Smooth muscle cell (in vitro differentiated cells): ENCODE measurements around the gene PSMD12. TPM values are rescaled to one million over a fixed set of nuclear protein-coding genes. Genes with fewer than 3 reads are reported as not detected.

Source experiments
- DNase-seq: peaks from one replicate; lab custom pipeline; 2025; ENCODE audit not compliant: unreplicated experiment; lab: John Stamatoyannopoulos, UW
- H2AFZ ChIP-seq: fragments of 200-600 bp; sonication (generic); 2 replicates; pipeline ENCODE4 v1.6.0; 2016; ENCODE audit warnings: antibody characterized with exemption, low read depth, mild to moderate bottlenecking
- H3F3A ChIP-seq: fragments of 200-600 bp; sonication (generic); 2 replicates; pipeline ENCODE4 v1.6.0; 2017; ENCODE audit warnings: antibody characterized with exemption, low read depth
- H3K27ac ChIP-seq: fragments of 200-600 bp; sonication (generic); 2 replicates; pipeline ENCODE4 v1.5.1; 2016; ENCODE audit warnings: low read depth, mild to moderate bottlenecking
- H3K27me3 ChIP-seq: fragments of 200-600 bp; sonication (generic); 2 replicates; pipeline ENCODE4 v1.6.1; 2016; ENCODE audit warnings: low read depth, mild to moderate bottlenecking
- H3K36me3 ChIP-seq: fragments of 200-600 bp; sonication (generic); 2 replicates; pipeline ENCODE4 v1.5.1; 2016; ENCODE audit warnings: low read depth
- H3K4me1 ChIP-seq: fragments of 200-600 bp; sonication (generic); 2 replicates; pipeline ENCODE4 v1.5.1; 2016; ENCODE audit warnings: low read depth
- H3K4me2 ChIP-seq: fragments of 200-600 bp; sonication (generic); 2 replicates; pipeline ENCODE4 v1.6.0; 2016; ENCODE audit warnings: mild to moderate bottlenecking
- H3K4me3 ChIP-seq: fragments of 200-600 bp; sonication (generic); 2 replicates; pipeline ENCODE4 v1.5.1; 2016; ENCODE audit warnings: mild to moderate bottlenecking
- H3K79me2 ChIP-seq: fragments of 200-600 bp; sonication (generic); 2 replicates; pipeline ENCODE4 v1.6.0; 2016; ENCODE audit warnings: low read depth, mild to moderate bottlenecking
- H3K9ac ChIP-seq: fragments of 200-600 bp; sonication (generic); 2 replicates; pipeline ENCODE4 v1.6.0; 2016; ENCODE audit warnings: low read depth
- H3K9me3 ChIP-seq: fragments of 200-600 bp; sonication (generic); replicated peaks from 2 replicates; pipeline ENCODE4 v1.5.1; 2016; ENCODE audit warnings: low read depth
- H4K20me1 ChIP-seq: fragments of 200-600 bp; sonication (generic); 2 replicates; pipeline ENCODE4 v1.6.0; 2016; ENCODE audit warnings: low read depth
- CTCF ChIP-seq: fragments of 200-600 bp; sonication (generic); IDR thresholded peaks from 2 replicates; pipeline ENCODE4 v1.5.1; 2017; ENCODE audit warnings: borderline replicate concordance, mild to moderate bottlenecking, antibody characterized with exemption; ENCODE audit not compliant: insufficient read depth, poor library complexity, severe bottlenecking
- WGBS: methylation state at CpG from one replicate; pipeline ENCODE4 v1.1.7; 2016; ENCODE audit warnings: low lambda C conversion rate; 5-methylcytosine and 5-hydroxymethylcytosine counted together
- polyA plus RNA-seq: library from polyadenylated mRNA; unstranded; fragments of >200 nt; fragmentation: Nextera tagmentation; extraction: Ambion mirVana; gene quantifications from 2 replicates; pipeline ENCODE4 v1.2.1, GENCODE V29; 2016
- total RNA-seq: library from RNA; depleted of rRNA; stranded (reverse); fragments of >200 nt; gene quantifications from 2 replicates; pipeline ENCODE4 v1.2.3, GENCODE V29; 2014

PSMD12 gene
- total and polyA plus RNA-seq, 2 experiments from 2014 or later: 34.7 to 51.7 TPM

GRCh38 chr17:67376415-67376736 lies 10.0 kb upstream of the PSMD12 start:
- peak overlapping the region; percentile 94 for H3K4me2 ChIP-seq
- H3K9ac ChIP-seq: peak overlapping the region; percentile 59
- no peaks in the 10 kb centered on the region for H3K36me3 ChIP-seq
- no peak for TF ChIP-seq CTCF
- H3K79me2 ChIP-seq: peaks cover 4% of the 10 kb centered on the region
- peak overlapping the region; percentile 93 for H2AFZ ChIP-seq
- H3K4me1 ChIP-seq: peaks cover 7% of the 10 kb centered on the region
- H4K20me1 ChIP-seq: no peaks in the 10 kb centered on the region
- H3K9me3 ChIP-seq: no peaks in the 10 kb centered on the region
- H3K4me3 ChIP-seq: peak overlapping the region; percentile 71
- H3F3A ChIP-seq: peaks cover 7% of the 10 kb centered on the region
- WGBS: 36% methylated on average over 6 of the region's 6 CpGs
- H3K27ac ChIP-seq: peak overlapping the region; percentile 73
- DNase-seq: no peak
- H3K27me3 ChIP-seq: no peaks in the 10 kb centered on the region

GRCh38 chr17:67375716-67376115 lies 9.3 kb upstream of the PSMD12 start:
- no peaks in the 10 kb centered on the region for H3K27me3 ChIP-seq
- H3F3A ChIP-seq: peaks cover 7% of the 10 kb centered on the region
- H3K4me3 ChIP-seq: no peak overlapping the region
- H2AFZ ChIP-seq: no peak overlapping the region
- no peaks in the 10 kb centered on the region for H3K9me3 ChIP-seq
- H3K9ac ChIP-seq: no peak overlapping the region
- H3K4me1 ChIP-seq: peaks cover 7% of the 10 kb centered on the region
- 91% methylated on average over 6 of the region's 6 CpGs for WGBS
- no peak overlapping the region for H3K4me2 ChIP-seq
- TF ChIP-seq CTCF: no peak
- H3K36me3 ChIP-seq: no peaks in the 10 kb centered on the region
- H3K79me2 ChIP-seq: peaks cover 4% of the 10 kb centered on the region
- DNase-seq: no peak
- H3K27ac ChIP-seq: no peak overlapping the region
- no peaks in the 10 kb centered on the region for H4K20me1 ChIP-seq

GRCh38 chr17:67375054-67375427 lies 8.7 kb upstream of the PSMD12 start:
- Histone ChIP-seq H2AFZ (peak overlapping the region; percentile 73), H3K27me3 (no peaks in the 10 kb centered on the region), H3K9ac (no peak overlapping the region), H3K79me2 (peaks cover 4% of the 10 kb centered on the region), H3K27ac (no peak overlapping the region), H3K4me3 (no peak overlapping the region), H3K9me3 (no peaks in the 10 kb centered on the region), H4K20me1 (no peaks in the 10 kb centered on the region), H3F3A (peaks cover 7% of the 10 kb centered on the region), H3K4me1 (peaks cover 7% of the 10 kb centered on the region), H3K36me3 (no peaks in the 10 kb centered on the region), H3K4me2 (peak overlapping the region; percentile 69)
- no peak for TF ChIP-seq CTCF
- WGBS: 82% methylated on average over 5 of the region's 5 CpGs
- no peak for DNase-seq

GRCh38 chr17:67374329-67375053 lies 8.1 kb upstream of the PSMD12 start:
- peaks cover 7% of the 10 kb centered on the region for H3K4me1 ChIP-seq
- H3K4me3 ChIP-seq: no peak overlapping the region
- DNase-seq: peak; percentile 53
- no peak overlapping the region for H3K9ac ChIP-seq
- no peaks in the 10 kb centered on the region for H3K79me2 ChIP-seq
- peaks cover 7% of the 10 kb centered on the region for H3F3A ChIP-seq
- no peaks in the 10 kb centered on the region for H3K27me3 ChIP-seq
- H3K36me3 ChIP-seq: no peaks in the 10 kb centered on the region
- TF ChIP-seq CTCF: peak; percentile 72
- H4K20me1 ChIP-seq: no peaks in the 10 kb centered on the region
- peak overlapping the region; percentile 69 for H3K4me2 ChIP-seq
- peak overlapping the region; percentile 73 for H2AFZ ChIP-seq
- H3K9me3 ChIP-seq: no peaks in the 10 kb centered on the region
- no peak overlapping the region for H3K27ac ChIP-seq
- 25% methylated on average over 12 of the region's 12 CpGs for WGBS
